Lower lobe of right lung (tissue), 2 donors: ENCODE results near the gene GRAMD1B. TPM values are rescaled to one million over a fixed set of nuclear protein-coding genes. Genes with fewer than 3 reads are reported as not detected.

Source experiments
- ATAC-seq, 2 donors: fragments of 200-7000 bp; cut with Tn5 transposase; one replicate each; pipeline ENCODE4 v1.9.1; 2020 to 2022; ENCODE audit warnings: mild to moderate bottlenecking in 2 of 2, moderate library complexity in 2 of 2
- DNase-seq: peaks from one replicate; pipeline ENCODE4 v3.0.0-alpha.2; 2020
- H3K27ac ChIP-seq: fragments of 200-600 bp; one replicate; pipeline ENCODE4 v1.8.0; 2022
- H3K27me3 ChIP-seq: fragments of 200-600 bp; one replicate; pipeline ENCODE4 v1.8.0; 2022; ENCODE audit warnings: low read depth
- H3K36me3 ChIP-seq: fragments of 200-600 bp; one replicate; pipeline ENCODE4 v1.8.0; 2022; ENCODE audit warnings: mild to moderate bottlenecking
- H3K4me1 ChIP-seq: fragments of 200-600 bp; one replicate; pipeline ENCODE4 v1.8.0; 2022
- H3K4me3 ChIP-seq: fragments of 200-600 bp; one replicate; pipeline ENCODE4 v1.8.0; 2022; ENCODE audit warnings: mild to moderate bottlenecking
- H3K9me3 ChIP-seq: fragments of 200-600 bp; one replicate; pipeline ENCODE4 v1.8.0; 2022
- intact Hi-C: fragments of 100-400 bp; cut with DNase I; formaldehyde crosslinking; loops from one replicate; pipeline ENCODE4 v1.11.0; 2022
- microRNA-seq: library from miRNA; unstranded; fragments of <30 nt; microRNA quantifications from one replicate; pipeline ENCODE4 v1.2.0, GENCODE V29; 2020; ENCODE audit warnings: borderline number of aligned reads
- total RNA-seq: library from RNA; stranded (reverse); fragmentation: NEBNext Ultra II Directional; extraction: Animal tissue kit (Norgen Biotek cat#: 25700); gene quantifications from one replicate; pipeline ENCODE4 v1.2.1, GENCODE V29; 2021
- TF ChIP-seq, protein P1 (sequence below): fragments of 200-600 bp; IDR thresholded peaks from one replicate; pipeline ENCODE4 v1.8.0; 2022; ENCODE audit warnings: antibody characterized with exemption, mild to moderate bottlenecking
- donor health status: DM: no; HTN: yes; CAD: no; lungs with severe emphysema.

The GRAMD1B gene
- total RNA-seq, 1 donor from 2014 or later, result 9.9 TPM

DNA sequence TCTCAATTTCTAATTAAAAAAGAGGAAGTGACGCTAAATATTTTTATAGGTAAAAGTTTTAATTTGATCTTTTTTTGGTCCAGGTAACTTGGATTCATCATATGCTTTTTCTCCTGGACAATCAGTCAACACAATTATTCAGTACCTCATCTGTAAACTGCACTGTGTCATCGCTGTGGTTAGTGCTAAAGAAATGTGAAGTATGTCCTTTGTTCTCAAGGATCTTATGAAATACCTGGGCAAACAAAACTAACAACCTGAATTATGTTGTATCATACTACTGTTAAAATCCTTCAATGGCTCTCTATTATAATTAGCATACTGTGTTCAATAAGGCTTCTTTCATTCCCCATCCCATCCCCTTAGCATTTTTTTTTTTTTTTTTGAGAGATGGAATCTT, 244.2 kb downstream of the GRAMD1B start:
- Histone ChIP-seq H3K36me3 (no peaks in the 10 kb centered on the region), H3K9me3 (no peaks in the 10 kb centered on the region), H3K27ac (no peak overlapping the region), H3K4me1 (no peaks in the 10 kb centered on the region), H3K27me3 (peaks cover 11% of the 10 kb centered on the region), H3K4me3 (no peak overlapping the region)
- ATAC-seq (peak in 1 of 2 donors; percentile 65), DNase-seq (no peak)
- intact Hi-C loops, result no loop called here
- TF ChIP-seq, protein P1, sequence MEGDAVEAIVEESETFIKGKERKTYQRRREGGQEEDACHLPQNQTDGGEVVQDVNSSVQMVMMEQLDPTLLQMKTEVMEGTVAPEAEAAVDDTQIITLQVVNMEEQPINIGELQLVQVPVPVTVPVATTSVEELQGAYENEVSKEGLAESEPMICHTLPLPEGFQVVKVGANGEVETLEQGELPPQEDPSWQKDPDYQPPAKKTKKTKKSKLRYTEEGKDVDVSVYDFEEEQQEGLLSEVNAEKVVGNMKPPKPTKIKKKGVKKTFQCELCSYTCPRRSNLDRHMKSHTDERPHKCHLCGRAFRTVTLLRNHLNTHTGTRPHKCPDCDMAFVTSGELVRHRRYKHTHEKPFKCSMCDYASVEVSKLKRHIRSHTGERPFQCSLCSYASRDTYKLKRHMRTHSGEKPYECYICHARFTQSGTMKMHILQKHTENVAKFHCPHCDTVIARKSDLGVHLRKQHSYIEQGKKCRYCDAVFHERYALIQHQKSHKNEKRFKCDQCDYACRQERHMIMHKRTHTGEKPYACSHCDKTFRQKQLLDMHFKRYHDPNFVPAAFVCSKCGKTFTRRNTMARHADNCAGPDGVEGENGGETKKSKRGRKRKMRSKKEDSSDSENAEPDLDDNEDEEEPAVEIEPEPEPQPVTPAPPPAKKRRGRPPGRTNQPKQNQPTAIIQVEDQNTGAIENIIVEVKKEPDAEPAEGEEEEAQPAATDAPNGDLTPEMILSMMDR, result no peak

Small RNAs within 50 kb of the gene (microRNA-seq; reads per million reads assigned to microRNA genes)
- gene MIR4493, result not detected

Other genes starting within 250 kb of the GRAMD1B start
- gene CLMP, start 235.0 kb upstream of the GRAMD1B start, total RNA-seq, result 15.1 TPM
- gene SCN3B, start 224.4 kb downstream of the GRAMD1B start, total RNA-seq, result 3.2 TPM